ENCODE results near the gene ZNF160.

ZNF160 gene

DNA sequence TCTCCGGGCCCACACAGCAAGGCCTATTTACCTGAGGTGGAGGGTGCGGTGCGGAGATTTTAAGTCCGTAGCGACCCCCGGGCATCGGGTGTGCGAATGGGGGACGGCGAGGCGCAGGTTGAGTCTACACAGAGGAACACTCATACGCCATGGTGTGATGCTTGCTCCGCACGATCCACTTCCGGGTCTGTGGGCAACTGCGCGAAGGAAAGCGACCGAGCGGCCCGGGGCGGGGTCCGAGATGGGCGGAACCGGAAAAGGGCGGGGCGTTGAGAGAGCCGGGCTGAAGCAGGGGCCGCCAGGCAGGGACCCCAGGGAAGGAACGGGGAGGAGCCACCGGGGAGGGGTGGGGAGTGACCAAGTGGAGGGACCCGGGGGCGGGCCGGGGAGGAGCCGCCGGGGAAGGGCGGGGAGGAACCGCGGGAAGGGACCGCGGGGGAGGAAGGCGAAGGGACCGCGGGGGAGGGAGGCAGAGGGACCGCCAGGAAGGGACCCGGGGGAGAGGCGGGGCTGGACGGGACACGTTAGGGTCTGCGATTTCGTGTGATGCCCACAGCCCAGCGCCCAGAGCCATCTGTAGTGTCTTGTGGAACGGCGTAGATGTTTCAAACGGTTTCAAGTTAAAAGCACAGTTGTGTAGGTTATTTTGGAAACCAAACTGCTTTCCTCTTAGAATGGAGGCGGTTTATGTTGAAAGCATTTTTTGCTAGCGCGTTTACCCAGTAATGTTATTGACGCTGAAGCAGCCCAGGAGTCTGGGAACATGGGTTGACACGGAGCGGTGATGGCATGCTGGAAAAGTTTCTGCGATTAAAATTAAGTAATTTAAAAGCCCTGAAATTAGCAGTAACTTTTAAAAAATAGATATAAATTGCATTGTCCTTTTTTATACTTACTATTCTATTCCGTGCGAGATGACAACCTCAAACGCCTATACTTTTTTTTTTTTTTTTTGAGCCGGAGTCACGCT, at the start of gene ZNF160:
Gene ZNF160, minus strand, starts transcription at position 189 of the 970 bp plus-strand sequence. CDS start 17,146 bp downstream, outside the sequence.
- H3K4me2 ChIP-seq (ENCODE audit: low read depth, low read length), result no peak within 1 kb of the TSS
- no peaks in the 10 kb centered on the region for H3K9me3 ChIP-seq (replicated peaks; ENCODE audit: insufficient read depth, low read length)
- no peak within 1 kb of the TSS for H3K27ac ChIP-seq (ENCODE audit: low read length)
- H3F3A ChIP-seq (ENCODE audit: insufficient read depth, low read length), result no peaks in the 10 kb centered on the region
- TF ChIP-seq EZH2 (optimal IDR thresholded peaks at IDR 0.05; ENCODE audit: low read depth, low read length) (no peak), EZH2phosphoT487 (IDR thresholded peaks at IDR 0.05; ENCODE audit: low read length) (no peak)
- TF ChIP-seq, protein P1, sequence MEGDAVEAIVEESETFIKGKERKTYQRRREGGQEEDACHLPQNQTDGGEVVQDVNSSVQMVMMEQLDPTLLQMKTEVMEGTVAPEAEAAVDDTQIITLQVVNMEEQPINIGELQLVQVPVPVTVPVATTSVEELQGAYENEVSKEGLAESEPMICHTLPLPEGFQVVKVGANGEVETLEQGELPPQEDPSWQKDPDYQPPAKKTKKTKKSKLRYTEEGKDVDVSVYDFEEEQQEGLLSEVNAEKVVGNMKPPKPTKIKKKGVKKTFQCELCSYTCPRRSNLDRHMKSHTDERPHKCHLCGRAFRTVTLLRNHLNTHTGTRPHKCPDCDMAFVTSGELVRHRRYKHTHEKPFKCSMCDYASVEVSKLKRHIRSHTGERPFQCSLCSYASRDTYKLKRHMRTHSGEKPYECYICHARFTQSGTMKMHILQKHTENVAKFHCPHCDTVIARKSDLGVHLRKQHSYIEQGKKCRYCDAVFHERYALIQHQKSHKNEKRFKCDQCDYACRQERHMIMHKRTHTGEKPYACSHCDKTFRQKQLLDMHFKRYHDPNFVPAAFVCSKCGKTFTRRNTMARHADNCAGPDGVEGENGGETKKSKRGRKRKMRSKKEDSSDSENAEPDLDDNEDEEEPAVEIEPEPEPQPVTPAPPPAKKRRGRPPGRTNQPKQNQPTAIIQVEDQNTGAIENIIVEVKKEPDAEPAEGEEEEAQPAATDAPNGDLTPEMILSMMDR (IDR thresholded peaks at IDR 0.05; ENCODE audit: low read length), result no peak
- H3K79me2 ChIP-seq (ENCODE audit: low read length), result no peaks in the 10 kb centered on the region
- H3K9me2 ChIP-seq (replicated peaks; ENCODE audit: insufficient read depth, low read length), result no peaks in the 10 kb centered on the region
- no peaks in the 10 kb centered on the region for H3K36me3 ChIP-seq (replicated peaks; ENCODE audit: insufficient read depth, low read length)
- DNase-seq, result no peak
- no peaks in the 10 kb centered on the region for H3K27me3 ChIP-seq (replicated peaks; ENCODE audit: insufficient read depth, low read length)
- no peak within 1 kb of the TSS for H3K4me3 ChIP-seq (ENCODE audit: low read length)
- no peaks in the 10 kb centered on the region for H4K20me1 ChIP-seq (ENCODE audit: insufficient read depth, low read length)
- no peak within 1 kb of the TSS for H2AFZ ChIP-seq (ENCODE audit: low read length)
- H3K9ac ChIP-seq (ENCODE audit: low read length), result no peak within 1 kb of the TSS
- no peaks in the 10 kb centered on the region for H3K4me1 ChIP-seq (ENCODE audit: low read length)

DNA sequence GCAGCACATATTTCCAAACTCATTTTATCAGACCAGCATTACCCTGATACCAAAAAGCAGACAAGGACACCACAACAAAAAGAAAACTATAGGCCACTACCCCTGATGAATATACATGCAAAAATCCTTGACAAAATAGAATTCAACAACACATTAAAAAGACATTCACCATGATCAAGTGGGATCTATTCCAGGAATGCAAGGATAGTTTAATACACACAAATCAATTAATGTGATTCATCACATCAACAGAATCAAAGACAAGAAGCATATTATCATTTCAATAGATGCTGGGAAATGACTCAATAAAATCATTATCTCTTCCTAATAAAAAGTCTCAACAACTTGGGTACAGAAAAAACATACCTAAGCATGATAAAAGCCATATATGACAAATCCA, 44.4 kb upstream of the ZNF160 start:
- Histone ChIP-seq H3K4me2 (ENCODE audit: low read depth, low read length) (no peak overlapping the region), H3K4me3 (ENCODE audit: low read length) (no peak overlapping the region), H3K9me2 (replicated peaks; ENCODE audit: insufficient read depth, low read length) (no peaks in the 10 kb centered on the region), H3K9me3 (replicated peaks; ENCODE audit: insufficient read depth, low read length) (no peaks in the 10 kb centered on the region), H3K27me3 (replicated peaks; ENCODE audit: insufficient read depth, low read length) (no peaks in the 10 kb centered on the region), H3K36me3 (replicated peaks; ENCODE audit: insufficient read depth, low read length) (no peaks in the 10 kb centered on the region), H3F3A (ENCODE audit: insufficient read depth, low read length) (no peaks in the 10 kb centered on the region), H3K27ac (ENCODE audit: low read length) (no peak overlapping the region), H3K9ac (ENCODE audit: low read length) (no peak overlapping the region), H2AFZ (ENCODE audit: low read length) (no peak overlapping the region), H4K20me1 (ENCODE audit: insufficient read depth, low read length) (no peaks in the 10 kb centered on the region), H3K4me1 (ENCODE audit: low read length) (no peaks in the 10 kb centered on the region), H3K79me2 (ENCODE audit: low read length) (no peaks in the 10 kb centered on the region)
- no peak for DNase-seq
- TF ChIP-seq EZH2phosphoT487 (IDR thresholded peaks at IDR 0.05; ENCODE audit: low read length) (no peak), EZH2 (optimal IDR thresholded peaks at IDR 0.05; ENCODE audit: low read depth, low read length) (no peak)
- TF ChIP-seq, protein P1 (IDR thresholded peaks at IDR 0.05; ENCODE audit: low read length), result no peak

DNA sequence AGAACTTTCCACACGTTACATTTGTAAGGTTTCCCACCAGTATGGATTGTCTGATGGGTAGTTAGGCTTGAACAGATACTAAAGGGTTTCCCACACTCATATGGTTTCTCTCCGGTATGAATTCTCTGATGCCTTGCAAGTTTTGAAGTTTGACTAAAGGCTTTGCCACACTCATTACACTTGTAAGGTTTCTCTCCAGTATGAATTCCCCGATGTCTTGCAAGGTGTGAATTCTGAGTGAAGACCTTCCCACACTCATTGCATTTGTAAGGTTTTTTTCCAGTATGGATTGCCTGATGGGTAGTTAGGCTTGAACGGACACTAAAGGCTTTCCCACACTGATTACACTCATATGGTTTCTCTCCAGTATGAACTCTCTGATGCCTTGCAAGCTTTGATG, 37.1 kb upstream of the ZNF160 start:
- Histone ChIP-seq H3K4me2 (ENCODE audit: low read depth, low read length) (no peak overlapping the region), H3K27ac (ENCODE audit: low read length) (no peak overlapping the region), H3K79me2 (ENCODE audit: low read length) (no peaks in the 10 kb centered on the region), H3K9ac (ENCODE audit: low read length) (no peak overlapping the region), H3K36me3 (replicated peaks; ENCODE audit: insufficient read depth, low read length) (no peaks in the 10 kb centered on the region), H3K4me1 (ENCODE audit: low read length) (no peaks in the 10 kb centered on the region), H3K9me3 (replicated peaks; ENCODE audit: insufficient read depth, low read length) (no peaks in the 10 kb centered on the region), H3K4me3 (ENCODE audit: low read length) (no peak overlapping the region), H4K20me1 (ENCODE audit: insufficient read depth, low read length) (no peaks in the 10 kb centered on the region), H2AFZ (ENCODE audit: low read length) (no peak overlapping the region), H3K9me2 (replicated peaks; ENCODE audit: insufficient read depth, low read length) (no peaks in the 10 kb centered on the region), H3K27me3 (replicated peaks; ENCODE audit: insufficient read depth, low read length) (no peaks in the 10 kb centered on the region), H3F3A (ENCODE audit: insufficient read depth, low read length) (no peaks in the 10 kb centered on the region)
- no peak for DNase-seq
- TF ChIP-seq, protein P1 (IDR thresholded peaks at IDR 0.05; ENCODE audit: low read length), result no peak
- TF ChIP-seq EZH2phosphoT487 (IDR thresholded peaks at IDR 0.05; ENCODE audit: low read length) (no peak), EZH2 (optimal IDR thresholded peaks at IDR 0.05; ENCODE audit: low read depth, low read length) (no peak)
